HEK293 (cell line): ENCODE results near the gene TANGO2.

ENCODE experiments used
- CTCF ChIA-PET: fragments of 350-600 bp; formaldehyde crosslinking; extraction: SDS; loops from one replicate; lab custom pipeline; 2021; ENCODE audit warnings: antibody characterized with exemption; lab: Yijun Ruan, JAX
- POLR2A ChIA-PET: fragments of 300-600 bp; formaldehyde crosslinking; extraction: SDS; loops from one replicate; lab custom pipeline; 2020; ENCODE audit warnings: antibody characterized with exemption, inconsistent platforms; lab: Yijun Ruan, JAX
- H3K27ac ChIP-seq: fragments of 200-500 bp; sonication (Bioruptor generic); 2 replicates; pipeline ENCODE4 v1.5.1; 2014; ENCODE audit warnings: low read depth, low read length, control low read depth, inconsistent platforms; ENCODE audit errors: extremely low read depth
- H3K36me3 ChIP-seq, 2 experiments: fragments of 200-500 bp in 1 of 2; sonication (Bioruptor generic) in 1 of 2; 1 replicate in 1 of 2; 2 replicates in 1 of 2; pipeline ENCODE4 v1.5.1; 2014 to 2017; ENCODE audit warnings: inconsistent platforms in 2 of 2, low read length in 2 of 2; ENCODE audit not compliant: control insufficient read depth in 2 of 2, insufficient read depth in 1 of 2
- H3K4me1 ChIP-seq: fragments of 200-500 bp; sonication (Bioruptor generic); 2 replicates; pipeline ENCODE4 v1.5.1; 2014; ENCODE audit warnings: mild to moderate bottlenecking, low read length, inconsistent platforms; ENCODE audit not compliant: control insufficient read depth, insufficient read depth
- H3K4me3 ChIP-seq: 2 replicates; pipeline ENCODE4 v1.5.1; 2011; ENCODE audit warnings: low read depth, mild to moderate bottlenecking, control low read depth, low read length, moderate library complexity
- H3K9me3 ChIP-seq: fragments of 200-500 bp; sonication (Bioruptor generic); 2 replicates; pipeline ENCODE4 v1.5.1; 2014; ENCODE audit warnings: low read depth, low read length, inconsistent platforms; ENCODE audit not compliant: control insufficient read depth, insufficient read depth
- ELK4 ChIP-seq: IDR thresholded peaks from 2 replicates; pipeline ENCODE4 v1.6.1; 2011; ENCODE audit warnings: mild to moderate bottlenecking, low read depth, low read length, borderline replicate concordance
- HOXD13 ChIP-seq: sonication (generic); formaldehyde crosslinking; IDR thresholded peaks from 2 replicates; pipeline ENCODE4 v1.8.0; 2022; ENCODE audit warnings: missing genetic modification reagents, borderline replicate concordance
- KLF16 ChIP-seq: fragments of 450-650 bp; formaldehyde crosslinking; IDR thresholded peaks from 2 replicates; pipeline ENCODE4 v1.5.1; 2017; ENCODE audit warnings: missing biosample characterization, missing genetic modification characterization
- KLF7 ChIP-seq: fragments of 450-650 bp; formaldehyde crosslinking; IDR thresholded peaks from 2 replicates; pipeline ENCODE4 v1.5.1; 2016; ENCODE audit warnings: missing biosample characterization, missing genetic modification characterization, borderline replicate concordance
- MZF1 ChIP-seq: fragments of 450-650 bp; formaldehyde crosslinking; IDR thresholded peaks from 2 replicates; pipeline ENCODE4 v1.5.1; 2017; ENCODE audit warnings: missing biosample characterization, missing genetic modification characterization, borderline replicate concordance
- RBAK ChIP-seq: fragments of 450-650 bp; formaldehyde crosslinking; IDR thresholded peaks from 2 replicates; pipeline ENCODE4 v1.5.1; 2016; ENCODE audit warnings: missing biosample characterization, missing genetic modification characterization
- YY1 ChIP-seq: fragments of 450-650 bp; formaldehyde crosslinking; IDR thresholded peaks from 2 replicates; pipeline ENCODE4 v1.5.1; 2018; ENCODE audit warnings: missing biosample characterization, missing genetic modification characterization
- ZBTB17 ChIP-seq: fragments of 450-650 bp; formaldehyde crosslinking; IDR thresholded peaks from 2 replicates; pipeline ENCODE4 v1.5.1; 2016; ENCODE audit warnings: missing biosample characterization, missing genetic modification characterization
- ZNF112 ChIP-seq: fragments of 450-650 bp; formaldehyde crosslinking; IDR thresholded peaks from 2 replicates; pipeline ENCODE4 v1.5.0; 2017; ENCODE audit warnings: missing biosample characterization, missing genetic modification characterization
- ZNF140 ChIP-seq: fragments of 450-650 bp; formaldehyde crosslinking; IDR thresholded peaks from 2 replicates; pipeline ENCODE4 v1.5.1; 2016; ENCODE audit warnings: missing biosample characterization, missing genetic modification characterization
- ZNF19 ChIP-seq: fragments of 450-650 bp; formaldehyde crosslinking; IDR thresholded peaks from 2 replicates; pipeline ENCODE4; 2016; ENCODE audit warnings: missing biosample characterization, missing genetic modification characterization, low read depth
- ZNF202 ChIP-seq: fragments of 450-650 bp; formaldehyde crosslinking; IDR thresholded peaks from 2 replicates; pipeline ENCODE4 v1.5.1; 2016; ENCODE audit warnings: missing biosample characterization, missing genetic modification characterization, borderline replicate concordance
- ZNF223 ChIP-seq: fragments of 450-650 bp; formaldehyde crosslinking; IDR thresholded peaks from 2 replicates; pipeline ENCODE4 v1.5.1; 2016; ENCODE audit warnings: missing biosample characterization, missing genetic modification characterization
- ZNF350 ChIP-seq: fragments of 450-650 bp; formaldehyde crosslinking; IDR thresholded peaks from 2 replicates; pipeline ENCODE4 v1.5.0; 2017; ENCODE audit warnings: missing biosample characterization, mild to moderate bottlenecking, missing genetic modification characterization
- ZNF521 ChIP-seq: fragments of 450-650 bp; formaldehyde crosslinking; IDR thresholded peaks from 2 replicates; pipeline ENCODE4 v1.5.1; 2017; ENCODE audit warnings: missing biosample characterization, mild to moderate bottlenecking, missing genetic modification characterization
- ZNF529 ChIP-seq: fragments of 450-650 bp; formaldehyde crosslinking; IDR thresholded peaks from 2 replicates; pipeline ENCODE4 v1.5.1; 2017; ENCODE audit warnings: missing genetic modification characterization, missing biosample characterization; ENCODE audit not compliant: insufficient replicate concordance
- ZNF560 ChIP-seq: fragments of 450-650 bp; formaldehyde crosslinking; IDR thresholded peaks from 2 replicates; pipeline ENCODE4 v1.5.1; 2017; ENCODE audit warnings: missing biosample characterization, missing genetic modification characterization, borderline replicate concordance
- ZNF580 ChIP-seq: fragments of 450-650 bp; formaldehyde crosslinking; IDR thresholded peaks from 2 replicates; pipeline ENCODE4 v1.5.1; 2016; ENCODE audit warnings: missing biosample characterization, missing genetic modification characterization
- ZNF670 ChIP-seq: fragments of 450-650 bp; formaldehyde crosslinking; IDR thresholded peaks from 2 replicates; pipeline ENCODE4 v1.5.1; 2016; ENCODE audit warnings: missing biosample characterization, missing genetic modification characterization, low read depth
- ZNF776 ChIP-seq: fragments of 450-650 bp; formaldehyde crosslinking; IDR thresholded peaks from 2 replicates; pipeline ENCODE4 v1.5.0; 2017; ENCODE audit warnings: missing biosample characterization, missing genetic modification characterization, borderline replicate concordance
- ZSCAN30 ChIP-seq: fragments of 450-650 bp; IDR thresholded peaks from 2 replicates; pipeline ENCODE4 v1.5.1; 2018; ENCODE audit warnings: missing biosample characterization, mild to moderate bottlenecking, missing genetic modification characterization, moderate library complexity
- TF ChIP-seq, protein P1 (sequence below): fragments of 450-650 bp; formaldehyde crosslinking; IDR thresholded peaks from 2 replicates; pipeline ENCODE4 v1.5.1; 2016; ENCODE audit warnings: missing biosample characterization, missing genetic modification characterization
- TF ChIP-seq, protein P2 (sequence below): fragments of 450-650 bp; formaldehyde crosslinking; conservative IDR thresholded peaks from 2 replicates; pipeline ENCODE4 v1.5.1; 2016; ENCODE audit warnings: low read depth, missing biosample characterization, missing genetic modification characterization
- TF ChIP-seq, protein P3 (sequence below): fragments of 450-650 bp; formaldehyde crosslinking; IDR thresholded peaks from 2 replicates; pipeline ENCODE4 v1.5.1; 2016; ENCODE audit warnings: missing biosample characterization, missing genetic modification characterization

The TANGO2 gene

GRCh38 chr22:20086763-20087162 lies 65.9 kb downstream of the TANGO2 start:
- no peak overlapping the region for H3K4me3 ChIP-seq
- ChIA-PET CTCF (interaction anchor here (0.6 to 2.6 kb wide), 3 partner anchors 10 to 433 kb away, joined by 3 to 11 read pairs (median 4); no protein-coding TSS in a partner anchor), POLR2A (interaction anchor here (0.5 to 1.4 kb wide), 5 partner anchors 17 to 128 kb away, joined by 3 to 6 read pairs (median 5); partner anchors contain the start of gene TRMT2A)
- no peaks in the 10 kb centered on the region for H3K9me3 ChIP-seq
- TF ChIP-seq, protein P1, sequence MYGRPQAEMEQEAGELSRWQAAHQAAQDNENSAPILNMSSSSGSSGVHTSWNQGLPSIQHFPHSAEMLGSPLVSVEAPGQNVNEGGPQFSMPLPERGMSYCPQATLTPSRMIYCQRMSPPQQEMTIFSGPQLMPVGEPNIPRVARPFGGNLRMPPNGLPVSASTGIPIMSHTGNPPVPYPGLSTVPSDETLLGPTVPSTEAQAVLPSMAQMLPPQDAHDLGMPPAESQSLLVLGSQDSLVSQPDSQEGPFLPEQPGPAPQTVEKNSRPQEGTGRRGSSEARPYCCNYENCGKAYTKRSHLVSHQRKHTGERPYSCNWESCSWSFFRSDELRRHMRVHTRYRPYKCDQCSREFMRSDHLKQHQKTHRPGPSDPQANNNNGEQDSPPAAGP: no peak
- TF ChIP-seq, protein P2, sequence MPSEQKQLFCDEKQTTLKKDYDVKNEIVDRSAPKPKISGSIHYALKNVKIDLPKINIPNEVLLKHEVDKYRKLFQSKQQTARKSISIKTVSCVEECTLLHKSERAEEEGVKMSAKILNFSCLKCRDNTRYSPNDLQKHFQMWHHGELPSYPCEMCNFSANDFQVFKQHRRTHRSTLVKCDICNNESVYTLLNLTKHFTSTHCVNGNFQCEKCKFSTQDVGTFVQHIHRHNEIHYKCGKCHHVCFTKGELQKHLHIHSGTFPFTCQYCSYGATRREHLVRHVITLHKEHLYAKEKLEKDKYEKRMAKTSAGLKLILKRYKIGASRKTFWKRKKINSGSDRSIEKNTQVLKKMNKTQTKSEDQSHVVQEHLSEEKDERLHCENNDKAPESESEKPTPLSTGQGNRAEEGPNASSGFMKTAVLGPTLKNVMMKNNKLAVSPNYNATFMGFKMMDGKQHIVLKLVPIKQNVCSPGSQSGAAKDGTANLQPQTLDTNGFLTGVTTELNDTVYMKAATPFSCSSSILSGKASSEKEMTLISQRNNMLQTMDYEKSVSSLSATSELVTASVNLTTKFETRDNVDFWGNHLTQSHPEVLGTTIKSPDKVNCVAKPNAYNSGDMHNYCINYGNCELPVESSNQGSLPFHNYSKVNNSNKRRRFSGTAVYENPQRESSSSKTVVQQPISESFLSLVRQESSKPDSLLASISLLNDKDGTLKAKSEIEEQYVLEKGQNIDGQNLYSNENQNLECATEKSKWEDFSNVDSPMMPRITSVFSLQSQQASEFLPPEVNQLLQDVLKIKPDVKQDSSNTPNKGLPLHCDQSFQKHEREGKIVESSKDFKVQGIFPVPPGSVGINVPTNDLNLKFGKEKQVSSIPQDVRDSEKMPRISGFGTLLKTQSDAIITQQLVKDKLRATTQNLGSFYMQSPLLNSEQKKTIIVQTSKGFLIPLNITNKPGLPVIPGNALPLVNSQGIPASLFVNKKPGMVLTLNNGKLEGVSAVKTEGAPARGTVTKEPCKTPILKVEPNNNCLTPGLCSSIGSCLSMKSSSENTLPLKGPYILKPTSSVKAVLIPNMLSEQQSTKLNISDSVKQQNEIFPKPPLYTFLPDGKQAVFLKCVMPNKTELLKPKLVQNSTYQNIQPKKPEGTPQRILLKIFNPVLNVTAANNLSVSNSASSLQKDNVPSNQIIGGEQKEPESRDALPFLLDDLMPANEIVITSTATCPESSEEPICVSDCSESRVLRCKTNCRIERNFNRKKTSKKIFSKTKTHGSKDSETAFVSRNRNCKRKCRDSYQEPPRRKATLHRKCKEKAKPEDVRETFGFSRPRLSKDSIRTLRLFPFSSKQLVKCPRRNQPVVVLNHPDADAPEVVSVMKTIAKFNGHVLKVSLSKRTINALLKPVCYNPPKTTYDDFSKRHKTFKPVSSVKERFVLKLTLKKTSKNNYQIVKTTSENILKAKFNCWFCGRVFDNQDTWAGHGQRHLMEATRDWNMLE (tag by site-specific recombination): no peak
- TF ChIP-seq ZNF776 (tag by site-specific recombination): no peak
- TF ChIP-seq MZF1 (tag by site-specific recombination): no peak
- no peak for TF ChIP-seq ZSCAN30 (tag by site-specific recombination)
- TF ChIP-seq ZNF580 (tag by site-specific recombination): no peak
- TF ChIP-seq ZNF223 (tag by site-specific recombination): no peak
- TF ChIP-seq ZNF670 (tag by site-specific recombination): no peak
- no peak for TF ChIP-seq ELK4
- no peak for TF ChIP-seq ZNF140 (tag by site-specific recombination)
- no peak for TF ChIP-seq ZNF529 (tag by site-specific recombination)
- no peak for TF ChIP-seq ZNF19
- no peak for TF ChIP-seq HOXD13
- no peaks in the 10 kb centered on the region; the same call in 1 of the 2 replicates for H3K4me1 ChIP-seq
- H3K27ac ChIP-seq: no peak overlapping the region
- H3K36me3 ChIP-seq: peaks cover 36 to 96% of the 10 kb centered on the region in 2 experiments

DNA sequence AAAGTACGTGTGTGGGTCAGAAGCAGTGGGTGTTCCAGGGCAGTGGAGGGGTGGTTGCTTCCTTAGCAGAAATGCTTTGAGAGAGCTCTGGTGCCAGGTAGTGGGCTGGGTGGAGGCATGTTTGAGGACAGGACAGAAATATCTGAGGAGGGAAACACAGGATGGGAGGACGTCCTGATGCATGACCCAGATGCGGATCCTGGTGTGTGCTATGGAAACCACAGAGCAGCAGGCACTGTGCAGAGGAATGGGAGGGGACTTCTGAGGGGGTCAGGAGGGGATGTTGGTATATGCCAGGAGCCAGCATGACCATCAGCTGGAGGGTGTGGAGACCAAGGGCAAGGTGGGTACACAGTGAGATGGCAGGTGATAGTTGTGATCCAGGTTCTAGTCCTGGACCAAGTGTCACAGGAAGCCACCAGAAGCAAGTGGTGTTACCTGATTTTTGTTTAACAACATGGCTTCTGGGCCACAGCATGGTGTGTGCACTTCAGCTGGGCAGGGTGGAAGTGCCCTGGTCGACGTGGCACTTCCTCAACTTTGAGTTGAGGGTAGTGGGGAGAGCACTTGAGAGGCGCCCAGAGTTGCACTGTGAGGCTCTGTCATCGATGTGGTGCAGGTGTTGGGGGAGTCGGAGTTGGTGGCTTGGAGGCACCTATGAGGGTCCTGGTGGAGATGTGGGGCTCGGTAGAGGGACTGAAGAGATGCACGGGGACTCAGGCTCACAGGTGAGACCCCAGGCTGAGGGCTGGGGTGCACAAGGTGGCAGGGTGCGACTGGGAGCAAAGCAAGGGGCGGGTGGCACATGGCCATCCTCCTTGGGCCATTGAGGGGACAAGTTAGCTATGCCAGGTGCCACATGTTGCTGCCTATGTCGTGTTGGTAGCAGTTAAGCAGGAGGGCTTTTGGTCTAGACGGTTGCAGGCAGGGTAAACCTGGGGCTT lies 66.7 kb downstream of the TANGO2 start:
- TF ChIP-seq ZNF521 (no peak), RBAK (no peak), KLF7 (tag by site-specific recombination) (no peak), ZNF112 (tag by site-specific recombination) (no peak), ZBTB17 (tag by site-specific recombination) (no peak), ZNF670 (tag by site-specific recombination) (no peak), YY1 (no peak), ZNF560 (tag by site-specific recombination) (no peak), ZNF202 (tag by site-specific recombination) (no peak), KLF16 (tag by site-specific recombination) (no peak), ZNF350 (tag by site-specific recombination) (no peak)
- TF ChIP-seq, protein P3, sequence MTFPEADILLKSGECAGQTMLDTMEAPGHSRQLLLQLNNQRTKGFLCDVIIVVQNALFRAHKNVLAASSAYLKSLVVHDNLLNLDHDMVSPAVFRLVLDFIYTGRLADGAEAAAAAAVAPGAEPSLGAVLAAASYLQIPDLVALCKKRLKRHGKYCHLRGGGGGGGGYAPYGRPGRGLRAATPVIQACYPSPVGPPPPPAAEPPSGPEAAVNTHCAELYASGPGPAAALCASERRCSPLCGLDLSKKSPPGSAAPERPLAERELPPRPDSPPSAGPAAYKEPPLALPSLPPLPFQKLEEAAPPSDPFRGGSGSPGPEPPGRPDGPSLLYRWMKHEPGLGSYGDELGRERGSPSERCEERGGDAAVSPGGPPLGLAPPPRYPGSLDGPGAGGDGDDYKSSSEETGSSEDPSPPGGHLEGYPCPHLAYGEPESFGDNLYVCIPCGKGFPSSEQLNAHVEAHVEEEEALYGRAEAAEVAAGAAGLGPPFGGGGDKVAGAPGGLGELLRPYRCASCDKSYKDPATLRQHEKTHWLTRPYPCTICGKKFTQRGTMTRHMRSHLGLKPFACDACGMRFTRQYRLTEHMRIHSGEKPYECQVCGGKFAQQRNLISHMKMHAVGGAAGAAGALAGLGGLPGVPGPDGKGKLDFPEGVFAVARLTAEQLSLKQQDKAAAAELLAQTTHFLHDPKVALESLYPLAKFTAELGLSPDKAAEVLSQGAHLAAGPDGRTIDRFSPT (tag by site-specific recombination): no peak
- Histone ChIP-seq H3K36me3 (peaks cover 40 to 99% of the 10 kb centered on the region in 2 experiments), H3K4me3 (no peak overlapping the region), H3K4me1 (no peaks in the 10 kb centered on the region; the same call in 1 of the 2 replicates), H3K27ac (no peak overlapping the region), H3K9me3 (no peaks in the 10 kb centered on the region)
- CTCF ChIA-PET: interaction anchor here (0.6 kb wide), 1 partner anchor 432 kb away, joined by 3 read pairs; no protein-coding TSS in a partner anchor
- POLR2A ChIA-PET: interaction anchor here (0.8 kb wide), 1 partner anchor 8 kb away, joined by 3 read pairs; the partner anchor contains the start of gene DGCR8
